Hematopoietic multipotent progenitor cell treated with erythropoietin and hydrocortisone succinate and interleukin-3 and kit ligand, for 4 days (in vitro differentiated cells): ENCODE measurements around the gene PRKCB.
A peak's percentile ranks its signal among the peaks of the same experiment; 100 is the strongest.

Experiments used
- DNase-seq: peaks from one replicate; pipeline ENCODE4 v3.0.0-alpha.2; 2015

Gene PRKCB

DNA sequence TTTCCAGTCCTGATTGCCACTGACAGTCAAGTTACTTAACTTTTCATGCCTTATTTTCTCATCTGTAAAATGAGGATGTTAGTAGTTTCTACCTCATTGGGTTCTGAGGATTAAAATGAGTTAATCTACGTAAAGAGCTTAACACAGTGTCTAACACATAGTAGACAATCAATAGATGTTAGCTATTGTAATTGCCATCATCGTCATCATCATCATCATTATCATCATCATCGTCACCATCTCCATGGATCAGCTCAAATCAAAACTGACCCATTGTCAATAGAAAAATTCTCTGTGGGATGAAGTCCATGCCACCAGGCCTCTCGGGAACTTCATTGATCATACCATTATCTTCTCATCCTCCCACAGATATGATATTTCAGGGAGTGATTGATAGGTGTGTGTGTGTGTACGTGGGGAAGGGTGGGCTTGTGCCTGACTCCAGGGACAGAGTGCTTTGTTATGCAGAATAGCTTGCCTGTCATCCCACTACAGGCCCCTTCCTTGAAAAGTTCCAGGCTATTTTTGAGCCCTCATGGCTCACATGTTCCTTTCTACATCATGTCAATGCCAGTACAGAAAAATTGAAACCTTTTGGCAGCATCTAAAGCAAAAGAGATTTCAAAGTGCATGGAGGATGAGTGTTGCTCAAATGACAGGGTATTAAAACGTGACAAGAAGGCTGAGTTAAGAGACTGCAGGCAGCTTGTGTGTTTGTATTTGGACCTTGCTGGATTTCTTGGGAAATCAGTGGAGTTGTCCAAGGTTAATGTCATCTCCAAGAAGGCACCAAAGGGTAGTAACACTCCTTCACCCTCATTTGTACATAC, 133.9 kb downstream of the PRKCB start:
- DNase-seq, result no peak

DNA sequence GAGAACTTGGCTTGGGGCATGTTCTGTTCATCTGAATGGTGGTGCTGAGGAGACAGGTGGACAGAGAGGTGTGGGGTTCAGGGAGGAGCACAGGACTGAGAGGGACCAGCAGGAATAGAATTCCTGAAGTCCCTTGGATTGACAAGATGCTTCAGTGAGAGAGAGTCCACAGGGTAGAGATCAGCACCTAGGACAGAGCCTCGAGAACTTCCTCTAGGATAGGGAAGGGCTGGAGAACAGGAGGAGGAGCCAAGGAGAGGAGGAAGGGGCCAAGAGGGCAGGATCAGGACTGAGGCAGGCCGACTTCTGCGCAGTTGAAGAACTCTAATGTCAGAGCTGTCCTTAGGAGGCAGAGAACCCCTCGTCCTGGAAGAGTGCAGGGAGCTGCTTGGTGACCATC, 138.4 kb downstream of the PRKCB start:
- DNase-seq, result no peak

DNA sequence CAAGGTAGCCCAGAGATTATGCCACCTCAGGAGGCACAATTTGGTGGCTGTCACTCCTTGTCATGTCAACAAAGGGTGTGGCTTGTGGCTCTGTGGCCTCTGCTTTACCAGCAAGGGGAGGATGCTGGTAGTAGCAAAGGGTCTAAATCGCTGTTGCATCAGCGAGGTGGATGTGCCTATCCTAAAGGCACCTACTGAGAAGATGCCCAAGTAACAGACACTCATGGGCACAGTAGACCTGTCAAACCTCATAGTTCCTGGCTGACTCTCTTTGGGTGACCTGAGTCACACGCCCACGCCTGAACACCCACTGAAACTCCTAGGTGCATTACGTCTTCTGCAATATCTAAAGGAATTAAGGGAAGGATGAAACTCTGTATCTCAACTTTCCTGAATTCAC, 139.5 kb downstream of the PRKCB start:
- no peak for DNase-seq

DNA sequence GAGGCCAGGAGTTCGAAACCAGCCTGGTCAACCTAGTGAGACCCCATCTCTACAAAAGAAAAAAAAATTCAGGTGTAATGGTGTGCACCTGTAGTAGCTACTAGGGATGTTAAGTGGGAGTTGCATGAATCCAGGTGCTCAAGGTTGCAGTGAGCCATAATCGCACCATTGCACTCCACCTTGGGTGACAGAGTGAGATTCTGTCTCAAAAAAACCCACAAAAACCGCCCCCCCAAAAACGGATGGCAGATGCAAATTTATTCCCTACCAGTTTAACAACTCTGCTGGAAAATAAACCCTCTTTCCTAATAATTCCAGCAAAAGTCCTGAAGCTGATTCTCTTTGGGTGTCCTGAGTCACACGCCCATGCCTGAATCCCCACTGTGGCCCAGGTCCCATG, 140.3 kb downstream of the PRKCB start:
- DNase-seq, result no peak

DNA sequence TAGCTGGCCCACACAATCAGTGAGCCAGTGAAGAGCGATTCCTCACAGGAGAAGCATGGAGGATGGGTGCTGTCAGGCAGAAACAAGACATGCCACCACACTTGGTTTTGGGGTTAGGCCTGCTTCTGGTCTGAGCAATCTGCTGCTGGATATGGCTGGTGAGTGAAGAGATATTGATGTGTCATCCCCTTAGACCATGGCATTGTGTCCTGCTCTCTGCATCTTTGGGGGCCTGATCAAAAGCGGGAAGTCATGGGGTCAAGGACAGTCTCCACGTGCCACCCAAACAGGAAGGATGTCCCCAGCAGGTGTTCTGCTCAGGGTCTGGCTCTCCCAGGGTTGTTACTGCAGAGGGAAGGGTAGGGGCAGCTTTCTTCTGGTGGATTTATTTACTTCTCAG, 140.7 kb downstream of the PRKCB start:
- peak; percentile 71 for DNase-seq

DNA sequence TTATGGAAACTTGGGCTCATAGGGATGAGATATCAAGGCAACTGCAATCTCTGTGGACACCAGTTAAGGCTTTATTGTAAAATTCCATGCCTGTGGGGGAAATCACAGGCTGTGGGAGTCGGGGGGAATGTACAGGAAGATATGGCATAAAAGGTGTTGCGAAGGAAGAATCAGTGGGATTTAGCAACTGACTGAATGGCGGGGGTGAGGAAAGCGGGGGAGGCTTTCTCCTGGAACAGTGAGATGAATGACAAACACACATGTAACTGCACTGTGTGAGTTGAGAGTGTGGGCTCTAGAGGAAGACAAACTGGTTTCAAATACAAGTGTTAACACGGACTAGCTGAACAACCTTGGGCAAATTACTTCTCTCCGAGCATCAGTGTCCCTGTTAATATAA, 143.7 kb downstream of the PRKCB start:
- DNase-seq, result no peak

DNA sequence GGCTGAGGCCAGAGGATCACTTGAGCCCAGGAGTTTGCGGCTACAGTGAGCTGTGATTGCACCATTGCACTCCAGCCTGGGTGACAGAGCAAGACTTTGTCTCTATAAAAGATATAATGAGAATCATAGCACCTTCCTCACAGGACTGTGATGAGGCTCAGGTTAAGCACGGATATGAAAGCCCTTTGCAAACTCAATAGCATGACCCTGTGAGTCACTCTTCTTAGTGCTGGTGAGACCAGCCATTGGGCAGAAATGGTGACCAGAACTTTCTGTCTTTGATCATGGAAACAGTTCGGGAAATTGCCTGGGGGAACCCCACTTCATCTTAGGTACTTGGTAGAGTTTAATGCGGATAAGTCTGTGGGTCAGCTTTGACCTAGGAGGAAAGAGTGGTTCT, 144.2 kb downstream of the PRKCB start:
- no peak for DNase-seq

DNA sequence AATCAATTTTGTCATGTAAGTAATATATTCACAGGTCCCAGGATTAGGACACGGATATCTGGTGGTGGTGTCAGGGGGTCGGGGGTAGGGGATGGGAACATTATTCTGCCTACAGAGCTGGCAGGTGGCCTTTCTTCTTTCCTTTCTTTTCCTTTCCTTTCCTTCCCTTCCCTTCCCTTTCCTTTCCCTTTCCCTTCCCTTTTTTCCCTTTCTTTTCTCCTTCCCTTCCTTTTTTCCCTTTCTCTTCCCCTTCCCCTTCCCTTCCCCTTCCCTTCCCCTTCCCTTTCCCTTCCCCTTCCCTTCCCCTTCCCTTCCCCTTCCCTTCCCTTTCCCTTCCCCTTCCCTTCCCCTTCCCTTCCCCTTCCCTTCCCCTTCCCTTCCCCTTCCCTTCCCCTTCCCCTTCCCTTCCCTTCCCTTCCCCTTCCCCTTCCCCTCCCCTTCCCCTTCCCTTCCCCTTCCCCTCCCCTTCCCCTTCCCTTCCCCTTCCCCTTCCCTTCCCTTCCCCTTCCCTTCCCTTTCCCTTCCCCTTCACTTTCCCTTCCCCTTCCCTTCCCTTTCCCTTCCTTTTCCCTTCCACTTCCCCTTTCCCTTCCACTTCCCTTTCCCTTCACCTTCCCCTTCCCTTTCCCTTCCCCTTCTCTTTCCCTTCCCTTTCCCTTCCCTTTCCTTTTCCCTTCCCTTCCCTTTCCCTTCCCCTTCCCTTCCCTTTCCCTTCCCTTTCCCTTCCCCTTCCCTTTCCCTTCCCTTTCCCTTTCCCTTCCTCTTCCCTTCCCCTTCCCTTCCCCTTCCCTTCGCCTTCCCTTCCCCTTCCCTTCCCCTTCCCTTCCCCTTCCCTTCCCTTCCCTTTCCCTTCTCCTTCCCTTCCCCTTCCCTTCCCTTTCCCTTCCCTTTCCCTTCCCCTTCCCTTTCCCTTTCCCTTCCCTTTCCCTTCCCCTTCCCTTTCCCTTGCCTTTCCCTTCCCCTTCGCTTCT, 145.9 kb downstream of the PRKCB start:
- no peak for DNase-seq

DNA sequence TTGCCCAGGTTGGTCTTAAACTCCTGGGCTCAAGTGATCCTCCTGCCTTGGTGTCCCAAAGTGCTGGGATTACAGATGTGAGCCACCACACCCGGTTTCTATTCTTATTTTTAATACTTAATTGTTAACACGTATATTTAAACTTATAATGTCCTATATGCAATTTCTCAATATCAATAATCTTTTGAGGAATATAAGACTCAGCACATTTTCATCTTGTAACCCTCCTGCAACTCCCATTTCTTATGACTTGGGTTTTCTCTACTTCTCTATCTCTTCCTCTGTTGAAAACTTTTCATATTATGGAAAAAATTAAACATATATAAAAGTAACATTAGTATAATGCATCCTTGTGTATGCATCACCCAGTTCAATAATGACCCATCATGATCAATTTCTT, 150.7 kb downstream of the PRKCB start:
- DNase-seq, result no peak

DNA sequence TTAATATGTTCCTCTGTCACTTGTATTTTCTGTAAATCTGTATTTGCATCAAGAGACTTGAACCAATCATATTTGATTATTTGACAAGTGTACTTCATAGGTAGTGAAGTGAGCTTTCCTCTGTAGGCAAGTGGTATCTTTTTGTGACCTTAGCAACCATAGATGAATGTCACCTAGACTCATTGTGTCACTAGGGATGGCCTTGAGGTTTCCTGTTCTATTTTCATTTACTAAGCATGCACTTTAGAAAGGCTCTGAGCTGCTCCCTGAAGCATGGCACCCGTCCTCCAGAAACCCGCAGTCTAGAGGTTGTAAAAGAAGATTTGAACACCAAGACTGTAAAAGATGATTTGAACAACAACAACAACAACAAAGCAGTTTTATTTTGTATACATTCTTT, 151.7 kb downstream of the PRKCB start:
- no peak for DNase-seq

DNA sequence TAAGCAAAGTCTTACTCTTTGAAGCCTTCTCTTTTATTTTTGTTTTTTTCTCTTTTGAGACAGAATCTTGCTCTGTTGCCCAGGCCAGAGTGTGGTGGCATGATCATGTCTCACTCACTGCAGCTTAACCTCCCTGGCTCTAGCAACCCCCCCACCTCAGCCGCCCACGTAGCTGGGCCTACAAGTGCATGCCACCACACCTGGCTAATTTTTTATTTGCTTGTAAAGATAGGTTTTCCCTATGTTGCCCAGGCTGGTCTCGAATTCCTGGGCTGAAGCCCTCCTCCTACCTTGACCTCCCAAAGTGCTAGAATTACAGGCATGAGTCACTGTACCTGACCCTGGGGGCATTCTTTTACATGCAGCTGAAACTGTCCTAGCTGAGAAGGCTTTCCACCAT, 154.7 kb downstream of the PRKCB start:
- no peak for DNase-seq

DNA sequence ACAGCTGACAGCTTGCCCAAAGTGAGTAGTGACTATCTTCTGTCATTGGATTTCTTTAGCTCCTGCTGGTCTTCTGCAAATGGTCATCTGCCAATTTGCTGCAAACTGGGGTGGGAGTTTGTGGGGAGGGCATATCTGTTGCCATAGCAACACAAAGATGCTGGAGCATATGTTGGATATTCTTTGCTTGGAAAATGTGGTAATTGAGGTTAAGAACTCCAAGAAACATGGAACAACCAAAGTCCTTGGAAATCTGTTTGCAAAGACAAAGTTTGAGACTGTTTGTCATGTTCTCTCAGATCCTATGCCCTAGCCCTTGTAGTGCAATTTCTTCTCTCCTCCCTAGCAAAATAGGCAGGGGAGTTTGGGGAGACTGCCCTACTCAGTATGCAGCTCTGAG, 155.3 kb downstream of the PRKCB start:
- no peak for DNase-seq

DNA sequence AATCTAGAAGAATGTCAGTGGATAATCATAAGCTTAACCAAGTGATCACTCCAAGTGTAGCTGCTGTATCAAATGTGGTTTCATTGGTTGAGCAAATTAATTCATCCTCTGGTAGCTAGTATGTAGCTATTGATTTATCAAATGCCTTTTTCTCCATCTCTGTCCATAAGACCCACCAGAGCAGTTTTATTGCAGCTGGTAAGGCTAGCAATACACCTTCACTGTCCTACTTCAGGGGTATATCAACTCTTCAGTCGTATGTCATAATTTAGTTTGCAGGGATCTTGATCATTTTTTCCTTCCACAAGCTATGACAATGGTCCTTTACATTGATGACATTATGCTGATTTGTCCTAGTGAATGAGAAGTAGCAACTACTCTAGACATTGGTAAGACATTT, 158.8 kb downstream of the PRKCB start:
- no peak for DNase-seq

DNA sequence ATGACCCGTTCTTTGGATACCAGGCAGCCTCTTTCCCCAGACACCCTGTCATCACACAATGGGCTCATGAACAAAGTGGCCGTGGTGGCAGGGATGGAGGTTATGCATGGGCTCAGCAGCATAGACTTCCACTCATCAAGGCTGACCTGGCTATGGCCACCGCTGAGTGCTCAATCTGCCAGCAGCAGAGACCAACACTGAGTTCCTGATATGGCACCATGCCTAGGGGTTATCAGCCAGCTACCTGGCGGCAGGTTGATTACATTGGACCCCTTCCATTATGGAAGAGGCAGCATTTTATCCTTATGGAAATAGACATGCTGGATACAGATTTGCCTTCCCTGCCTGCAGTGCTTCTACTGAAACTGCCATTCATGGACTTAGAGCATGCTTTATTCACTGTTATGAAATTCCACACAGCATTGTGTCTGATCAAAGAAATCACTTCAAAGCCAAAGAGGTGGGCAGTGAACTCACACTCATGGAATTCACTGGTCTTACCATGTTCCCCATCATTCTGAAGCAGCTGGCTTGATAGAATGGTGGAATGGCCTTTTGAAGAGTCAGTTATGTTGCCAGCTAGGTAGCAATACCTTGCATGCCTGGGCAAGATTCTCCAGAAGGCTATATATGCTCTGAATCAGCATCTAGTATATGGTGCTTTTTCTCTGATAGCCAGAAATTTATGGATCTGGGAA, 160.6 kb downstream of the PRKCB start:
- DNase-seq, result no peak

DNA sequence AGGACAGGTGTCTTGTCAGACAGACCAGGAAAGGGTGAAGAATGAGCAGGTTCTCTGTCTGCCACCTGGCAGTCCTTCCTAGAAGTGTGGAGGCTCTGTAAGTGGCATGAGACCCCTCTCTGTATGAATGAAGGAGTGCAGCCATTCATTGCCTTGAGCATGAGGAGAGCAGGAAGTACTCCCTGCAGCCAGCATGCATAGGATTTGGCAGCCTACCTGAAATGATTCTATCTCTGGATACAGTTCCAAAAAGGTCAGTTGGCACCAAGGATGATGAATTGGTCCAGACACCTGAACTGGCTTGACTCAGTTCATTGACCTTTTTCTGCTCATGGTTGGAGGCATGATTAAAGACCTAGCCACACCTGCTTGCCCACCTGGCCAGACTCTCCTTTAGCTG, 163.0 kb downstream of the PRKCB start:
- no peak for DNase-seq

DNA sequence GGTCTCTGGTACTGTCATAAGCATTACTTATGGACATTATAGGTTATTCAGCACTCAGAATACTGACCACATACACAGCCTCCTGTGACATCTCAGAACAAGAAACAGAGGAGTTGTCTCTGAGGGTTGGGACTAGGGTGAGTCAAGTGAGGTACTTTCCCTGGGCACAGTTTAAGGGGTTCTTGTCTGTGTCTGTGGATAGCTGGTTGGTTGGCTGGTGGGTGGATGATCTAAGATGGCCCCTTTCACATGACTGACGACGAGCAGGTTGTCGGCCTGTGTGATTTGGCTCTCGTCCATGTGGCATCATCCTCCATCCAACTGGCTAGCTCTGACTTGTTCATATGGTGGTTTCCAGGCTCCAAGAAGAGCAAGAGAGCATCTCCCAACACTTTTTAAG, 163.9 kb downstream of the PRKCB start:
- no peak for DNase-seq

DNA sequence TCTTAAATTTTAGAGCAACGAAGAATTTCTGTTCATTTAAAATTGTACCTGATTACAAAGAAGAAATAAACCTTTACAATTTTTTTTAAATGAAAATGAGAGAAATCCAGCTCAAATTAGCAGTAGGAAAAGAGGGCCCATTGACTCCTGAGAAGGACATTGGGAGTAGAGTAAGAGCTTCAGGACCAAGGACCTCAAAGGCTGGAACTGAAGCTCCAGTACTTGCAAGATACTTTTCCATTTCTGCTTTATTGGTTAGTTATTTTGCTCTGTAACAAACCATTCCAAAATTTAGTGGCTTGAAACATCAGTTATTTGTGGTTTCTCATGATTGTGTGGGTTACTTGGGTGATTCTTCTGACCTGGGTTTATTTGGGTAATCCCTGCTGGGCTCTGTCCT, 165.9 kb downstream of the PRKCB start:
- no peak for DNase-seq

DNA sequence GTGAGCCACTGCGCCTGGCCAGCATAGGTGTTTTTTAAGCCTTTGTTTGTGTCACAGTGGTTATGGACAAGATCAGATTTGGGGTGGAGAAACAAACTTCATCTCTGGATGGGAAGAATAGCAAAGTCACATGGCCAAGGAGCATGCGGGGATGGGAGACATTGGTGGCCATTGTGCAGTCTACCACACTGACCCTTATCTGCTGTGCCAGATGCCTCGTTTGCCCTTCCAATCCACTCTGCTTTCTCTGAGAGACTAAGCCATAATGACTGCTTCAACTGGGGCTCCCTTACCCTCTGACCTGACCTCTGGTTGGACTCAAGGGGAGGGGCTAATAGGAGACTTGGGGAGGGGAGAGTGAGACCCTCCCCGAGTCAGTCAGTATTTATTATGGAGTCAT, 166.8 kb downstream of the PRKCB start:
- DNase-seq, result peak; percentile 88

DNA sequence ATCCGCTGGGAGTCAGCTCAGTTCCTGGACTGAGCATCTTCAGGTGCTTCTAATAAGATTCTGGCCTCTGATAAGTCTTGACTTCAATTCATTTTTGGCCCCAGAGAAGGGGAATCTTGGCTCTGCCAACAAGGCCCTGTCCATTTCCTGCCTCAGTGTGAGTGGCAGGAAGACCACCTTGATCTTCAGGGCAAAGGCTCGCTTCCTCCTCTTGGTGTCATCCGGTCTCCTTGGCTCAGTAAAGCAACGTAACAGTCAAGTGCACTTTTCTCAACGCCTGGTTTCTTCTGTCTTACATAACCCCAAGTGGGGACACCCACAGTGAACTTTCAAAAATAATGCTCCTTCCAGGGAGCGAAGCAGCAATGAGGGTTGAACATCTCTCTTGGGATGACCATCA, 169.8 kb downstream of the PRKCB start:
- no peak for DNase-seq

DNA sequence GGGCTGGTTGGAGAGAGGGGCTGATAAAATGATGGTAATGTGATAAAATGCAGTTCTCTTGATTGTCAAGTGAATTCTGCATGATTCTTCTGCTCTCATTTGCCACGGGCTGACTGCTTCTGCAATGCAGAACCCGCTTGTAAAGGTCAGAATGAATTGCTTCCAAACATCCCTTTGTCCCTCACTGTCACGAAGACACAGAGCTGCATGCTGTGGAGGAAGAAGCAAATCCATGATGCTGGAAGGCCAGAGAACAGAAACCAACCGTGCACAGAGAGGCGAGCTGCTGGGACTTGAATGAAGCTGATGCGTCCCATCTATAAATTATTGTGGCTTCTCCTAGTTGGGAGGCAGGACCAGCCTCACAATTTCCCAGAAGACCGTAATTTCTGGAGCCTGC, 171.6 kb downstream of the PRKCB start:
- DNase-seq, result no peak

DNA sequence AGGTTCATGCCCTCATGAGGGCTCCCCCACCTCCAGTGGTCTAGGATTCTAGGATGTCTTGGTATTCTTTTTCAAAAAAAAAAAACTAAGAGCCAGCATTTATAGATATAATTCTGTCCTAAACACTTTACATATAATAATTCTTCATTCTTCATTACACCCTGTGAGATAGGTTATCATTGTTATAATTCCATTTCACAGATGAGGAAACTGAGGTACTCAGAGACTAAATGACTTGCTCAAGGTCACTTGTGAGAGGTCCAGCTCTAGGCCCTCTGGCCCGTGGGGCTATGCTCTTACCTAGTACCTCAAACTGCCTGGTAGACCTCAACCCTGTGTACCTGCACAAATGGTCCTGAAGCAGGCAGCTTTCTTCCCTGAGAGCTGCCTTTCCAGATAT, 172.2 kb downstream of the PRKCB start:
- DNase-seq, result no peak

DNA sequence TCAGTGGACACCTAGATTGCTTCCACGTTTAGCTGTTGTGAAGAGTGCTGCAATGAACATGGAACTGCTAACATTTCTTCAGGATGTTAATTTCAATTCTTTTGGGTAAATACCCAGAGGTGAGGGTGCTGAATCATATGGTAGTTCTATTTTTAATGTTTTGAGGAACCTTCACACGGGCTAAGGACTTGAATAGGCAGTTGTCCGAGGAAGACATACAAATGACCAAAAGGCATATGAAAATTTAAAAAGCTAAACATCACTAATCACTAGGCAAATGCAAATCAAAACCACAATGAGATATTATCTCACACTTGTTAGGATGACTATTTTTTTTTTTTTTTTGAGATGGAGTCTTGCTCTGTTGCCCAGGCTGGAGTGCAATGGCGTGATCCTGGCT, 173.3 kb downstream of the PRKCB start:
- DNase-seq, result peak; percentile 27

DNA sequence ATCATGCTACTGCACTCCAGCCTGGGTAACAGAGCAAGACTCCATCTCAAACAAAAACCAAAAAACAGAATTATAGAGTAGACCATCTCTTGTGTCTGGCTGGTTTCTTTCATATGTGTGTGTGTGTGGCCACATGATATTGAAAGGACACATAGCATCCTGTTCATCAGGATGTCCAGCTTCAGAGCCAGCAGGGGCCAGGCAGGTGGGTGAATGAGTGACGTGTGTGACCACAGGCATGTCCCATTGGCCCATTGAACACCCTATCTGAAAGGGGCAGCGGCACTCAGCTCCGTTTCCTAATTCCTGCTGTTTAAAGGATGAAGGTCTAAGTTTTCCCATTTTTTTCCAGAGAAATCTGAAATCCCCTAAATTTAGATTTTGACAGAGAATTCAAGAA, 174.2 kb downstream of the PRKCB start:
- DNase-seq, result no peak
